GM12874 (cell line): ENCODE measurements around the gene PAOX.

Source experiments
- CTCF ChIP-seq: IDR thresholded peaks from 2 replicates; pipeline ENCODE4 v1.5.1; 2011; ENCODE audit warnings: low read depth, mild to moderate bottlenecking, control low read depth, low read length, moderate library complexity; ENCODE audit not compliant: insufficient read depth

Gene PAOX

GRCh38 chr10:133377818-133378250 lies 1.2 kb upstream of the PAOX start:
- TF ChIP-seq CTCF: no peak

GRCh38 chr10:133378251-133379096 lies 588 bp upstream of the PAOX start:
- no peak for TF ChIP-seq CTCF

- TF ChIP-seq CTCF: no peak
Observed at GRCh38 chr10:133379801-133380666, 972 bp downstream of the PAOX start.

GRCh38 chr10:133381036-133381435 lies 2.0 kb downstream of the PAOX start:
- no peak for TF ChIP-seq CTCF

- no peak for TF ChIP-seq CTCF
Observed at GRCh38 chr10:133383551-133383950, 4.5 kb downstream of the PAOX start.

GRCh38 chr10:133384071-133384470 lies 5.0 kb downstream of the PAOX start:
- TF ChIP-seq CTCF: no peak

- no peak for TF ChIP-seq CTCF
Observed at GRCh38 chr10:133385214-133385613, 6.2 kb downstream of the PAOX start.
